ENCODE results near the gene MAGI2. TPM values are rescaled to one million over a fixed set of nuclear protein-coding genes. Genes with fewer than 3 reads are reported as not detected.

MAGI2 gene
- total and polyA plus RNA-seq, 8 donors, result 1.3 to 4.0 (median 2.0) TPM

- DNase-seq, result no peak
- no peak overlapping the region for H3K27ac ChIP-seq
- no peak overlapping the region for H3K4me3 ChIP-seq
- ATAC-seq, result no peak
- H3K36me3 ChIP-seq, result no peaks in the 10 kb centered on the region
- H3K27me3 ChIP-seq, result no peaks in the 10 kb centered on the region
- 74 to 87% methylated on average over 5 of the region's 5 CpGs for WGBS, 2 donors
- no peak for FAIRE-seq
- H3K9me3 ChIP-seq, result no peaks in the 10 kb centered on the region
- H3K4me1 ChIP-seq, result no peaks in the 10 kb centered on the region
- no peak for TF ChIP-seq CTCF (IDR thresholded peaks at IDR 0.05)
- intact Hi-C loops (cut with DNase I), result no loop called here
These were observed 617.6 kb downstream of the MAGI2 start for GRCh38 chr7:78835897-78836296.

DNA sequence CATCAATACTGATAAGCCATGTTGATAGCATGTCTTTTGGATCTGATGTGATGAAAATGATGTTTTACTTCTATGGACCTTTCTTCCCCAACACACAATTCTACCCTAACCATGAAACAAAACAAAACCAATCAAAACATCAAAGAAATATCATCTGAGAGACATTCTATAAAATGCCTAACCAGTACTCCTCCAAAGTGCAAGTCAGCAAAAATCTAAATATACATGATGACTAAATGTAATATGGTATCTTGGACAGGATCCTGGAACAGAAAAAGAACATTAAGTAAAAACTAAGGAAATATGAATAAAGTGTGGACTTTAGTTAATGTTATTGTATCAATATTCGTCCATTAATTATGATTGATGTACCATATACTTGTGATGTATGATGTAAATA, 625.1 kb downstream of the MAGI2 start:
- H3K9me3 ChIP-seq, result no peaks in the 10 kb centered on the region
- WGBS, 2 donors, result 48 to 52% methylated on average over 1 of the region's 1 CpG
- intact Hi-C loops (cut with DNase I), result no loop called here
- TF ChIP-seq CTCF (IDR thresholded peaks at IDR 0.05), result no peak
- no peaks in the 10 kb centered on the region for H3K36me3 ChIP-seq
- DNase-seq (no peak), FAIRE-seq (no peak), ATAC-seq (no peak)
- no peaks in the 10 kb centered on the region for H3K4me1 ChIP-seq
- H3K27me3 ChIP-seq, result no peaks in the 10 kb centered on the region
- H3K4me3 ChIP-seq, result no peak overlapping the region
- H3K27ac ChIP-seq, result no peak overlapping the region

DNA sequence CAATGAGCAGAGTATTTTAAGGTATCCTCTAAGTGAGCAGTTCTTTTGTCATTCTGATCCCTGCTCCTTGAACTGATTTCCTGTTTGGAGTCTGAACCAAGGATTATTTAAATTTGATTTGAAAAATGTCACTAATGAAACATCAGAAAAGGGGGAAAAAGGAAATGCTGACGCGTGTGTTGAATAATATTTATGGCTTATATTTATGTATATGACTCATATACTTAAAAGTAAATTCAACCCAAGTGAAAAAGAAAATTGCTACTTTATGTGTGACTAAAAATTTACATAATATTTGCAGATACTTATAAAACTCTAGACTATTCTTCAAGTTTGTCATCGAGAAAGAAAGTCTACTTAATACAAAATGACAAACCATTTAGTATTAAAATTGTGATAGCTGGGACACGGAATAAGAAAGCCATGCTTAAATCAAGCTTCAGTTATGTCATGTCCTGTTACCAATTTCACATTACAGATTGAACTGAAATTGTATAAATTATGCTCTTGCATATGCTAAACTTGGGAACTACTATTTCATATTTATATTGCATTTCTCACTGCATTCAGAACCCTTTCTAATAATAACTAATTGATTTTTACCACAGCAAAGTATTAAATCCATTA, 649.9 kb downstream of the MAGI2 start:
- Histone ChIP-seq H3K27ac (no peak overlapping the region), H3K9me3 (no peaks in the 10 kb centered on the region), H3K4me1 (no peaks in the 10 kb centered on the region), H3K4me3 (no peak overlapping the region), H3K36me3 (no peaks in the 10 kb centered on the region), H3K27me3 (no peaks in the 10 kb centered on the region)
- no peak for TF ChIP-seq CTCF (IDR thresholded peaks at IDR 0.05)
- no peak for ATAC-seq
- 78 to 80% methylated on average over 4 of the region's 4 CpGs for WGBS, 2 donors
- FAIRE-seq, result no peak
- no peak for DNase-seq
- intact Hi-C loops (cut with DNase I), result no loop called here

DNA sequence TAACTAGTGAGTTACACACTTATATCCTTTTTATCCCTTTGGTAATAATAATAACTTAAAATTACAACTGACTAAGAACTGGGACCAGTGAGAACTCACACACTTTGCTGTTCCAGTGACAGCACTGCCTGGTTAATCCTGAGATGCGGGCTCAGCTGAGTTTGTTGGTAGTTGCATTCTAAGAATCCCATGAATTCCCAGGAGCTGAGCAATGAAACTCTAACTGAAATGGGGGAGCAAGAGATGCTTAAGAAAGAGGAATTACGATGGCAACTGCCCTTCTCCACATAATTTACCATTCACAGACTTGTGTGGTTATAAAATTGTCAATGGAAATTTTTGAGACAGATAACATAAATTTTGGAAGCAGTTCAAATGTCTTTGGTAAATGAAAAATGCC, 659.4 kb downstream of the MAGI2 start:
- intact Hi-C loops (cut with DNase I), result no loop called here
- no peak overlapping the region for H3K4me3 ChIP-seq
- H3K36me3 ChIP-seq, result no peaks in the 10 kb centered on the region
- FAIRE-seq, result no peak
- TF ChIP-seq CTCF (IDR thresholded peaks at IDR 0.05), result no peak
- no peak overlapping the region for H3K27ac ChIP-seq
- H3K9me3 ChIP-seq, result no peaks in the 10 kb centered on the region
- no peak for DNase-seq
- H3K27me3 ChIP-seq, result no peaks in the 10 kb centered on the region
- no peaks in the 10 kb centered on the region for H3K4me1 ChIP-seq
- ATAC-seq, result no peak
- 45 to 48% methylated on average over 2 of the region's 2 CpGs for WGBS, 2 donors

DNA sequence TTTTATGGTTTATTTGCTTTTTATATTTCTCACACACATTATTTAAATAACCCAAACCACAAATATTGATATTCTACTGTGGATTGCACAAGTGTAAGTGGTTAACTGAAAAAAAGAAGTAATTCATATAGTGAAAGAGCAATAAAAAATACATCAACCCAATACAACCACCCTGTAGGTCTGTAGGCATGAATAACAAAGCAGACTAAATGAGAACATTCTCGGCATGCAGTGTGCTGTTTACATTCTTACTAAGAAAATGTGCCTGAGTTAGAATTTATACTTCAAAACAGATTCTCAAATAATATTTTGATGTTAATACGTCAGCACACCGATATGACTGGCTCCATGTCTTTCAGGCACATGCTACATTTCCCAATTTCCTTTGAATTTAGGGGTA, 660.8 kb downstream of the MAGI2 start:
- 76 to 84% methylated on average over 3 of the region's 3 CpGs for WGBS, 2 donors
- Histone ChIP-seq H3K36me3 (no peaks in the 10 kb centered on the region), H3K9me3 (no peaks in the 10 kb centered on the region), H3K27me3 (no peaks in the 10 kb centered on the region), H3K27ac (no peak overlapping the region), H3K4me1 (no peaks in the 10 kb centered on the region), H3K4me3 (no peak overlapping the region)
- TF ChIP-seq CTCF (IDR thresholded peaks at IDR 0.05), result no peak
- DNase-seq (no peak), FAIRE-seq (no peak), ATAC-seq (no peak)
- intact Hi-C loops (cut with DNase I), result no loop called here

Data from pancreas (tissue), 10 donors.